Stimulated activated memory B cell treated with anti-CD40 and anti-IgM and Interleukin-4, amounts not matched to agents 10 μg/mL and 1 μg/mL and 100 μg/mL, for 72 hours (primary cell): ENCODE results near the gene SMIM44.
"Not testable (repeated sequence)": the region's sequence is repeated elsewhere in the genome, so short reads cannot be mapped to it uniquely, and the experiment has no call there.

Source experiments
- ATAC-seq: fragments of 150-1000 bp; cut with Tn5 transposase; 2 replicates; pipeline ENCODE4 v1.10.0; 2021
- H3K27ac Mint-ChIP-seq: one replicate; pipeline ENCODE4 v1.8.0; 2022; ENCODE audit warnings: mild to moderate bottlenecking, mixed read lengths
- H3K27me3 Mint-ChIP-seq: one replicate; pipeline ENCODE4 v1.8.0; 2022; ENCODE audit warnings: mixed read lengths
- H3K36me3 Mint-ChIP-seq: one replicate; pipeline ENCODE4 v1.8.0; 2022; ENCODE audit warnings: mixed read lengths
- H3K4me1 Mint-ChIP-seq: one replicate; pipeline ENCODE4 v1.8.0; 2022; ENCODE audit warnings: mixed read lengths
- H3K4me3 Mint-ChIP-seq: one replicate; pipeline ENCODE4 v1.8.0; 2022; ENCODE audit warnings: mild to moderate bottlenecking, moderate library complexity, mixed read lengths
- H3K9me3 Mint-ChIP-seq: one replicate; pipeline ENCODE4 v1.8.0; 2022; ENCODE audit warnings: mixed read lengths

The SMIM44 gene

GRCh38 chr19:3483226-3483628 is at the start of gene SMIM44:
Gene SMIM44 (minus strand): TSS chr19:3483441. CDS start chr19:3483403, 38 bp downstream.
- no peak within 1 kb of the TSS for H3K27ac Mint-ChIP-seq
- peaks cover 5% of the 10 kb centered on the region for H3K9me3 Mint-ChIP-seq
- H3K4me3 Mint-ChIP-seq = no peak within 1 kb of the TSS
- peaks cover 24% of the 10 kb centered on the region for H3K27me3 Mint-ChIP-seq
- H3K4me1 Mint-ChIP-seq = peaks cover 18% of the 10 kb centered on the region
- peaks cover 11% of the 10 kb centered on the region for H3K36me3 Mint-ChIP-seq
- no peak for ATAC-seq

DNA sequence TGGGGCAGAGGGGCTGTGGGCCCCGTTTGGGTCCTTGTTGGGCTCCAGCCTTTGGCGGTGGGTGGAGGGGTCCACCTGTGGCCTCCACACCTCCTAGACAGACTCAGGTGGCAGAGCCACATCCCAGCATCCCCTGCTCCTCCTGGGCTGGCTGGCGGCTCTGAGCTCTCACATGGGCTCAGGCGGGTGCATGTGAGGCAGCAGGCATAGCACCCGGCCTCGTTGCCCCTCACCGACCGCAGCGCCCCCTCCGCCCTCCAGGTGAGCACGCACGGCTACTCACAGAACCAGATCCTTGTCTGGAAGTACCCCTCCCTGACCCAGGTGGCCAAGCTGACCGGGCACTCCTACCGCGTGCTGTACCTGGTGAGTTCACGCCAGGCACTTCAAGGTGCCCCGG is 49.8 kb upstream of the SMIM44 start:
- Mint-ChIP-seq H3K4me1 (no peaks in the 10 kb centered on the region), H3K36me3 (peaks cover 45% of the 10 kb centered on the region), H3K4me3 (no peak overlapping the region), H3K27ac (no peak overlapping the region), H3K9me3 (no peaks in the 10 kb centered on the region), H3K27me3 (no peaks in the 10 kb centered on the region)
- ATAC-seq = no peak

DNA sequence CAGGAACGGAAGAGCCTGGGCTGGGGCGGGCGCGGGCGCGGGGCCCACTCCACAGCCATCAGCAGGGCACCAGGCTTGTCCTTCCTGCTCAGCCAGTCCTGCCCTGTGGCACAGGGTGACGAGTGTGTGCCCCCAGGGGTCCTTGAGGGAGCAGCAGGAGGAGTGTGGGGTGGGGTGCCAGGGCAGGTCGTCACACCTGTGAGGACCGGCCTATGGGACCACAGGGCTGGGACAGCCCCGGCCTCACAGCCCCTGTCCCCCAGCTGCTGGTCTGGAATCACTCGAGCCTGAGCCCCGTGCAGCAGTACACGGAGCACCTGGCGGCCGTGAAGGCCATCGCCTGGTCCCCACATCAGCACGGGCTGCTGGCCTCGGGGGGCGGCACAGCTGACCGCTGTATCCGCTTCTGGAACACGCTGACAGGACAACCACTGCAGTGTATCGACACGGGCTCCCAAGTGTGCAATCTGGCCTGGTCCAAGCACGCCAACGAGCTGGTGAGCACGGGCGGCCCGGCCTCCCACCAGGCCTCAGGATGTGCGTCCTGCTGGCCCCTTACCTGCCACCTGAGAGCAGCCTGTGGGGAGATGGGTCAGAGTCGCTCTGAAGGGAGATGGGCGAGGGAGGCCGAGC is 49.0 kb upstream of the SMIM44 start:
- Mint-ChIP-seq H3K27me3 (no peaks in the 10 kb centered on the region), H3K36me3 (peaks cover 39% of the 10 kb centered on the region), H3K9me3 (no peaks in the 10 kb centered on the region), H3K4me1 (no peaks in the 10 kb centered on the region), H3K4me3 (no peak overlapping the region), H3K27ac (no peak overlapping the region)
- no peak for ATAC-seq

- Mint-ChIP-seq H3K4me1 (no peaks in the 10 kb centered on the region), H3K36me3 (peaks cover 42% of the 10 kb centered on the region), H3K27me3 (no peaks in the 10 kb centered on the region), H3K9me3 (no peaks in the 10 kb centered on the region), H3K27ac (no peak overlapping the region), H3K4me3 (no peak overlapping the region)
- ATAC-seq = no peak
Observed at GRCh38 chr19:3531716-3532115, 48.5 kb upstream of the SMIM44 start.

- Mint-ChIP-seq H3K9me3 (no peaks in the 10 kb centered on the region), H3K27ac (no peak overlapping the region), H3K4me3 (no peak overlapping the region), H3K27me3 (no peaks in the 10 kb centered on the region), H3K36me3 (peaks cover 32% of the 10 kb centered on the region), H3K4me1 (no peaks in the 10 kb centered on the region)
- no peak for ATAC-seq
Observed at GRCh38 chr19:3530389-3530788, 47.1 kb upstream of the SMIM44 start.

- H3K9me3 Mint-ChIP-seq, H3K27ac Mint-ChIP-seq, H3K27me3 Mint-ChIP-seq, ATAC-seq, H3K4me3 Mint-ChIP-seq, H3K4me1 Mint-ChIP-seq: not testable (repeated sequence)
- peaks cover 23% of the 10 kb centered on the region for H3K36me3 Mint-ChIP-seq
Observed at GRCh38 chr19:3529299-3529698, 46.1 kb upstream of the SMIM44 start.

DNA sequence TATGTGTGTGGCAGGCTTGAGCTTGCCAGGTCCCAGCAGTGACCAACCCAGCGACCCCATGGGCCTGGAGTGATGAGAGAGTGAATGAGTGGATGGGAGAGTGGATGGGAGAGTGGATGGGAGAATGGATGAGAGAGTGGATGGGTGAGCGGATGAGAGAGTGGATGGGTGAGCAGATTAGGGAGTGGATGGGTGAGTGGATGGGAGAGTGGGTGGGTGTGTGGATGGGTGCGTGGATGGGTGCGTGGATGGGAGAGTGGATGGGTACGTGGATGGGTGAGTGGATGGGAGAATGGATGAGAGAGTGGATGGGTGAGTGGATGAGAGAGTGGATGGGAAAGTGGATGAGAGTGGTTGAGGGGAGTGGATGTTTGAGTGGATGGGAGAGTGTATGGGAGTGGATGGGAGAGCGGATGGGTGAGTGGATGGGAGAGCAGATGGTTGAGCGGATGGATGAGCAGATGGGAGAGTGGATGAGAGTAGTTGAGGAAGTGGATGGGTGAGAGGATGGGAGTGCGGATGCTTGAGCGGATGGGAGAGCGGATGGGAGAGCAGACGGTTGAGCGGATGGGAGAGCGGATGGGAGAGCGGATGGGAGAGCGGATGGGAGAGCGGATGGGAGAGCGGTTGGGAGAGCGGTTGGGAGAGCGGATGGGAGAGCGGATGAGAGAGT is 45.4 kb upstream of the SMIM44 start:
- ATAC-seq = no peak
- no peaks in the 10 kb centered on the region for H3K27me3 Mint-ChIP-seq
- no peak overlapping the region for H3K27ac Mint-ChIP-seq
- H3K9me3 Mint-ChIP-seq = no peaks in the 10 kb centered on the region
- H3K36me3 Mint-ChIP-seq = peaks cover 26% of the 10 kb centered on the region
- no peak overlapping the region for H3K4me3 Mint-ChIP-seq
- no peaks in the 10 kb centered on the region for H3K4me1 Mint-ChIP-seq

DNA sequence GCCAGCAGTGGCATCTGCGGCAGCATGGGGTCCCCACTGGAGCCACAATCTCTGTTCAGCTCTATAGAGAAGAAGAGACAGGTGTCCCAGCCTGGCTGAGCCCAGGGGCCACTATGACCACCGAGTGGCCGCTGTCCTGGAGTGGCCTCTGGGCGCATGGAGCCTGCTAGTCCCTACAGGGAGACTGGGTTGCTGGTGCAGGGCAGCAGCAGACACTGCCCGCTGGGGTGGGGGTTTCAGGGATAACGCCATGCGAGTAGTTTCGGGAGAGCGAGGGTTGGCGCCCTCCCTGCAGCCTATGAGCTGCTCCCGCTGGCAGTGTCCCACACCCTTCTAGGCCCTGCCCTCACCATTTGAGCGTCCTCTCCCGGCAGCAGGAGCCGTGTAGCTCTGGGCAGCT is 44.8 kb upstream of the SMIM44 start:
- no peak overlapping the region for H3K27ac Mint-ChIP-seq
- peaks cover 25% of the 10 kb centered on the region for H3K36me3 Mint-ChIP-seq
- no peak for ATAC-seq
- no peaks in the 10 kb centered on the region for H3K9me3 Mint-ChIP-seq
- H3K27me3 Mint-ChIP-seq = no peaks in the 10 kb centered on the region
- no peak overlapping the region for H3K4me3 Mint-ChIP-seq
- H3K4me1 Mint-ChIP-seq = no peaks in the 10 kb centered on the region

- Mint-ChIP-seq H3K4me1 (peaks cover under 1% of the 10 kb centered on the region), H3K27ac (no peak overlapping the region), H3K27me3 (no peaks in the 10 kb centered on the region)
Observed at GRCh38 chr19:3527238-3527910, 44.1 kb upstream of the SMIM44 start.

GRCh38 chr19:3526507-3527237 is 43.4 kb upstream of the SMIM44 start:
- H3K27me3 Mint-ChIP-seq = no peaks in the 10 kb centered on the region
- no peak overlapping the region for H3K4me3 Mint-ChIP-seq
- peaks cover 25% of the 10 kb centered on the region for H3K36me3 Mint-ChIP-seq
- peaks cover 5% of the 10 kb centered on the region for H3K4me1 Mint-ChIP-seq
- H3K9me3 Mint-ChIP-seq = no peaks in the 10 kb centered on the region
- no peak overlapping the region for H3K27ac Mint-ChIP-seq
- ATAC-seq = no peak

More at GRCh38 chr19:3527238-3527910, 44.1 kb upstream of the SMIM44 start:
- no peaks in the 10 kb centered on the region for H3K9me3 Mint-ChIP-seq
- no peak overlapping the region for H3K4me3 Mint-ChIP-seq
- H3K36me3 Mint-ChIP-seq = peaks cover 22% of the 10 kb centered on the region
- no peak for ATAC-seq

- Mint-ChIP-seq H3K36me3 (peaks cover 31% of the 10 kb centered on the region), H3K4me1 (peaks cover 7% of the 10 kb centered on the region), H3K27me3 (no peaks in the 10 kb centered on the region), H3K27ac (no peak overlapping the region), H3K9me3 (no peaks in the 10 kb centered on the region), H3K4me3 (no peak overlapping the region)
- no peak for ATAC-seq
Observed at GRCh38 chr19:3524904-3525451, 41.7 kb upstream of the SMIM44 start.

GRCh38 chr19:3524078-3524842 is 41.0 kb upstream of the SMIM44 start:
- H3K9me3 Mint-ChIP-seq = no peaks in the 10 kb centered on the region
- H3K4me1 Mint-ChIP-seq = peaks cover 13% of the 10 kb centered on the region
- ATAC-seq = no peak
- H3K4me3 Mint-ChIP-seq = no peak overlapping the region
- peaks cover 31% of the 10 kb centered on the region for H3K36me3 Mint-ChIP-seq
- H3K27ac Mint-ChIP-seq = no peak overlapping the region
- no peaks in the 10 kb centered on the region for H3K27me3 Mint-ChIP-seq

DNA sequence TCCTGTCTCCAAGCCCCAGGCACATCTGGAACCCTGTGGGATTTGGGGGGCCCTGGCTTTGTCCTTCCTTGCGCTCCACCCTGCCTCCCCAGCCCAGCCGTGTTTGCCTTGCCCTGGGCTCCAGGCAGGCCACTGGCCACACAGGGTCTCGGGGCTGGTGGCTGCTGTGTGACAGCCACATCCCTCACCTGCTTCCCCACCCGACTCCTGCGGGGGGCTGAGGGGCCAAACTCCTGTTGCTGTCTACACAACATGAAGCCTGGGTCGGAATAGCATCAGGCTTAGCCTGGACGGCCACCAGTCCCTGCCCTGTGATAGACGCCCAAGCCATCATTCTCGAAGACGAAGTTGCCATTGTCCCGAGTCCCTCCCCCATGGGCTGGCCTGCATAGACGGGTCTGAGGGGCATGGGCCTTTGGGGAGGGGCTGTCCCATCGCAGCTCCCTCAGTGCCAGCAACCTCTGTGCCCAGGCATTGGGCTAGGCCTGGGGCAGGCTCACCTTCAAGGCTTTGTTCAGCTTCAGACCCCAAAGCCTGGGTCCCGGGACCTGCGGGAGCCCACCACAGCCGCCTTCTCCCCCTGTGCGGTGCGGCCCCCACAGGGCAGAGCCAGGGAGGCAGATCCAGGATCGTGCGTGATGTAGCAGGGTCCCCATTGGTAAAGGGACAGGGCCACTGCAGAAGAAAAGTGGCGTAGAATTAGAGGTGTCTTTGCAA is 40.3 kb upstream of the SMIM44 start:
- no peak for ATAC-seq
- H3K4me1 Mint-ChIP-seq = peaks cover 19% of the 10 kb centered on the region
- H3K36me3 Mint-ChIP-seq = peaks cover 31% of the 10 kb centered on the region
- H3K9me3 Mint-ChIP-seq = no peaks in the 10 kb centered on the region
- H3K27me3 Mint-ChIP-seq = no peaks in the 10 kb centered on the region
- no peak overlapping the region for H3K27ac Mint-ChIP-seq
- no peak overlapping the region for H3K4me3 Mint-ChIP-seq
